Astrocyte (in vitro differentiated cells and primary cell): ENCODE results near the gene BEST2. TPM values are rescaled to one million over a fixed set of nuclear protein-coding genes. Genes with fewer than 3 reads are reported as not detected.

Source experiments
- DNase-seq: peaks from one replicate; pipeline ENCODE4 v3.0.0-alpha.2; 2010; ENCODE audit warnings: low read depth
- FAIRE-seq: peaks from 2 replicates; lab custom pipeline; 2011; peaks lifted over from hg19 to GRCh38; lab: Jason Lieb, UNC
- H2AFZ ChIP-seq: 2 replicates; pipeline ENCODE4 v1.6.0; 2012; ENCODE audit warnings: low read depth, low read length, inconsistent platforms
- H3K27ac ChIP-seq: 2 replicates; pipeline ENCODE4 v1.5.1; 2011; ENCODE audit warnings: low read depth, low read length, inconsistent platforms
- H3K27me3 ChIP-seq: 2 replicates; pipeline ENCODE4 v1.6.0; 2011; ENCODE audit warnings: low read length, inconsistent platforms; ENCODE audit not compliant: insufficient read depth
- H3K36me3 ChIP-seq: 2 replicates; pipeline ENCODE4 v1.5.1; 2011; ENCODE audit warnings: low read length, inconsistent platforms; ENCODE audit not compliant: insufficient read depth
- H3K4me1 ChIP-seq: 2 replicates; pipeline ENCODE4 v1.5.1; 2011; ENCODE audit warnings: low read length, inconsistent platforms; ENCODE audit not compliant: insufficient read depth
- H3K4me2 ChIP-seq: 2 replicates; pipeline ENCODE4 v1.6.0; 2012; ENCODE audit warnings: low read length, inconsistent platforms
- H3K4me3 ChIP-seq: 2 replicates; pipeline ENCODE4 v1.5.1; 2011; ENCODE audit warnings: low read depth, mild to moderate bottlenecking, low read length, inconsistent platforms; ENCODE audit not compliant: insufficient read depth
- H3K79me2 ChIP-seq: 2 replicates; pipeline ENCODE4 v1.6.0; 2012; ENCODE audit warnings: mild to moderate bottlenecking, low read length, inconsistent platforms; ENCODE audit not compliant: insufficient read depth
- H3K9ac ChIP-seq: 2 replicates; pipeline ENCODE4 v1.6.0; 2012; ENCODE audit warnings: mild to moderate bottlenecking, low read length, inconsistent platforms
- H3K9me3 ChIP-seq: 2 replicates; pipeline ENCODE4 v1.5.1; 2012; ENCODE audit warnings: low read depth, mild to moderate bottlenecking, low read length, inconsistent platforms; ENCODE audit not compliant: insufficient read depth
- H4K20me1 ChIP-seq: 2 replicates; pipeline ENCODE4 v1.6.0; 2012; ENCODE audit warnings: low read length, inconsistent platforms; ENCODE audit not compliant: insufficient read depth
- H3K27ac Mint-ChIP-seq: one replicate; pipeline ENCODE4 v1.8.0; 2021; ENCODE audit warnings: mild to moderate bottlenecking, mixed read lengths; ENCODE audit not compliant: unreplicated experiment
- H3K27me3 Mint-ChIP-seq: one replicate; pipeline ENCODE4 v1.8.0; 2021; ENCODE audit warnings: low read depth, mixed read lengths; ENCODE audit not compliant: unreplicated experiment
- H3K36me3 Mint-ChIP-seq: one replicate; pipeline ENCODE4 v1.8.0; 2021; ENCODE audit warnings: low read depth, mixed read lengths; ENCODE audit not compliant: unreplicated experiment
- H3K4me1 Mint-ChIP-seq: one replicate; pipeline ENCODE4 v1.8.0; 2021; ENCODE audit warnings: low read depth, mixed read lengths; ENCODE audit not compliant: unreplicated experiment
- H3K4me3 Mint-ChIP-seq: one replicate; pipeline ENCODE4 v1.8.0; 2021; ENCODE audit warnings: mild to moderate bottlenecking, moderate library complexity, mixed read lengths; ENCODE audit not compliant: unreplicated experiment
- H3K9me3 Mint-ChIP-seq: one replicate; pipeline ENCODE4 v1.8.0; 2021; ENCODE audit warnings: mild to moderate bottlenecking, mixed read lengths; ENCODE audit not compliant: unreplicated experiment
- CTCF ChIP-seq: IDR thresholded peaks from 2 replicates; pipeline ENCODE4 v1.5.1; 2011; ENCODE audit warnings: low read depth, mild to moderate bottlenecking, inconsistent platforms, low read length, moderate library complexity; ENCODE audit not compliant: insufficient read depth
- EZH2 ChIP-seq: IDR thresholded peaks from 2 replicates; pipeline ENCODE4 v1.6.1; 2012; ENCODE audit warnings: mild to moderate bottlenecking, low read length, inconsistent platforms; ENCODE audit not compliant: insufficient read depth
- total RNA-seq: library from RNA; stranded (reverse); gene quantifications from 2 replicates; pipeline ENCODE4 v1.2.1, GENCODE V29; 2021

BEST2 gene
- total RNA-seq, 1 donor from 2014 or later: not detected

- Histone ChIP-seq H3K9ac (peak overlapping the region; percentile 84), H3K27ac (peak overlapping the region; percentile 89), H4K20me1 (no peaks in the 10 kb centered on the region), H3K4me2 (peak overlapping the region; percentile 89), H2AFZ (peak overlapping the region; percentile 88), H3K79me2 (no peaks in the 10 kb centered on the region), H3K36me3 (no peaks in the 10 kb centered on the region), H3K4me3 (peak overlapping the region; percentile 68), H3K27me3 (no peaks in the 10 kb centered on the region), H3K9me3 (no peaks in the 10 kb centered on the region), H3K4me1 (peaks cover 33% of the 10 kb centered on the region)
- TF ChIP-seq EZH2: no peak
- TF ChIP-seq CTCF: peak; percentile 77
- Mint-ChIP-seq H3K4me1 (peaks cover 26% of the 10 kb centered on the region), H3K9me3 (no peaks in the 10 kb centered on the region), H3K27ac (peak overlapping the region; percentile 95), H3K27me3 (no peaks in the 10 kb centered on the region), H3K4me3 (peak overlapping the region; percentile 85), H3K36me3 (peaks cover 2% of the 10 kb centered on the region)
- FAIRE-seq: no peak
- no peak for DNase-seq
These were observed 25.8 kb downstream of the BEST2 start for GRCh38 chr19:12777217-12778016.

- peaks cover 41% of the 10 kb centered on the region for H3K4me1 ChIP-seq
- H3K27ac ChIP-seq: peak overlapping the region; percentile 89
- H3K9me3 ChIP-seq: no peaks in the 10 kb centered on the region
- H3K4me1 Mint-ChIP-seq: peaks cover 24% of the 10 kb centered on the region
- TF ChIP-seq CTCF (no peak), EZH2 (no peak)
- FAIRE-seq (no peak), DNase-seq (peak; percentile 72)
- no peaks in the 10 kb centered on the region for H3K27me3 ChIP-seq
- peak overlapping the region; percentile 84 for H3K9ac ChIP-seq
- peak overlapping the region; percentile 95 for H3K27ac Mint-ChIP-seq
- peak overlapping the region; percentile 68 for H3K4me3 ChIP-seq
- peak overlapping the region; percentile 89 for H3K4me2 ChIP-seq
- H3K36me3 Mint-ChIP-seq: peaks cover 2% of the 10 kb centered on the region
- no peaks in the 10 kb centered on the region for H3K79me2 ChIP-seq
- H3K9me3 Mint-ChIP-seq: no peaks in the 10 kb centered on the region
- peak overlapping the region; percentile 85 for H3K4me3 Mint-ChIP-seq
- no peaks in the 10 kb centered on the region for H3K36me3 ChIP-seq
- peak overlapping the region; percentile 88 for H2AFZ ChIP-seq
- no peaks in the 10 kb centered on the region for H3K27me3 Mint-ChIP-seq
- no peaks in the 10 kb centered on the region for H4K20me1 ChIP-seq
These were observed 26.7 kb downstream of the BEST2 start for GRCh38 chr19:12778017-12778904.
